ENCODE measurements around the gene VWA8. TPM values are rescaled to one million over a fixed set of nuclear protein-coding genes. Genes with fewer than 3 reads are reported as not detected.

VWA8 gene
- polyA plus RNA-seq, 3 donors, result 2.0 to 4.4 (median 3.4) TPM

- peaks cover 19% of the 10 kb centered on the region for H3K4me1 Mint-ChIP-seq
- no CpG with 5 or more reads among the region's 1 CpG for WGBS (ENCODE audit: insufficient coverage)
- no peaks in the 10 kb centered on the region for H3K27me3 Mint-ChIP-seq (ENCODE audit: low read depth in 3 of 3)
- Histone ChIP-seq H3K79me2 (ENCODE audit: insufficient read depth, low read length) (no peaks in the 10 kb centered on the region), H3K9ac (ENCODE audit: insufficient read depth, low read length, poor library complexity, severe bottlenecking) (no peak overlapping the region), H2AFZ (ENCODE audit: insufficient read depth, low read depth, low read length, poor library complexity, severe bottlenecking) (no peak overlapping the region), H3K27ac (ENCODE audit: low read depth in 1 of 2, low read length in 2 of 2) (no peak overlapping the region), H3K27me3 (ENCODE audit: control insufficient read depth in 2 of 2, insufficient read depth in 2 of 2, low read length in 2 of 2) (no peaks in the 10 kb centered on the region), H3K4me3 (replicated peaks in 1 of 3; ENCODE audit: low read depth in 2 of 3, low read length in 3 of 3) (no peak overlapping the region), H4K20me1 (ENCODE audit: insufficient read depth, low read length) (no peaks in the 10 kb centered on the region), H3K36me3 (replicated peaks in 1 of 2; ENCODE audit: control insufficient read depth in 1 of 2, insufficient read depth in 2 of 2, low read length in 2 of 2) (no peaks in the 10 kb centered on the region), H3K4me2 (replicated peaks; ENCODE audit: extremely low read depth, low read length, poor library complexity, severe bottlenecking) (no peak overlapping the region), H3K9me3 (replicated peaks in 1 of 2; ENCODE audit: control insufficient read depth in 1 of 2, insufficient read depth in 1 of 2, low read length in 2 of 2) (no peaks in the 10 kb centered on the region), H3K4me1 (ENCODE audit: control insufficient read depth in 1 of 2, insufficient read depth in 2 of 2, low read length in 2 of 2) (peaks cover 0 to under 1% of the 10 kb centered on the region in 2 donors)
- TF ChIP-seq, protein P1, sequence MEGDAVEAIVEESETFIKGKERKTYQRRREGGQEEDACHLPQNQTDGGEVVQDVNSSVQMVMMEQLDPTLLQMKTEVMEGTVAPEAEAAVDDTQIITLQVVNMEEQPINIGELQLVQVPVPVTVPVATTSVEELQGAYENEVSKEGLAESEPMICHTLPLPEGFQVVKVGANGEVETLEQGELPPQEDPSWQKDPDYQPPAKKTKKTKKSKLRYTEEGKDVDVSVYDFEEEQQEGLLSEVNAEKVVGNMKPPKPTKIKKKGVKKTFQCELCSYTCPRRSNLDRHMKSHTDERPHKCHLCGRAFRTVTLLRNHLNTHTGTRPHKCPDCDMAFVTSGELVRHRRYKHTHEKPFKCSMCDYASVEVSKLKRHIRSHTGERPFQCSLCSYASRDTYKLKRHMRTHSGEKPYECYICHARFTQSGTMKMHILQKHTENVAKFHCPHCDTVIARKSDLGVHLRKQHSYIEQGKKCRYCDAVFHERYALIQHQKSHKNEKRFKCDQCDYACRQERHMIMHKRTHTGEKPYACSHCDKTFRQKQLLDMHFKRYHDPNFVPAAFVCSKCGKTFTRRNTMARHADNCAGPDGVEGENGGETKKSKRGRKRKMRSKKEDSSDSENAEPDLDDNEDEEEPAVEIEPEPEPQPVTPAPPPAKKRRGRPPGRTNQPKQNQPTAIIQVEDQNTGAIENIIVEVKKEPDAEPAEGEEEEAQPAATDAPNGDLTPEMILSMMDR (IDR thresholded peaks at IDR 0.05), result no peak
- DNase-seq, result no peak
- H3K9me3 Mint-ChIP-seq, result no peaks in the 10 kb centered on the region
- intact Hi-C loops (cut with micrococcal nuclease), result no loop called here
- peak overlapping the region in 1 of 7 donors; percentile 10 for H3K27ac Mint-ChIP-seq
- peaks cover 0 to 1% of the 10 kb centered on the region in 2 donors for H3K36me3 Mint-ChIP-seq
- no peak overlapping the region for H3K4me3 Mint-ChIP-seq
These were observed 254.8 kb downstream of the VWA8 start for GRCh38 chr13:41706152-41706551.

DNA sequence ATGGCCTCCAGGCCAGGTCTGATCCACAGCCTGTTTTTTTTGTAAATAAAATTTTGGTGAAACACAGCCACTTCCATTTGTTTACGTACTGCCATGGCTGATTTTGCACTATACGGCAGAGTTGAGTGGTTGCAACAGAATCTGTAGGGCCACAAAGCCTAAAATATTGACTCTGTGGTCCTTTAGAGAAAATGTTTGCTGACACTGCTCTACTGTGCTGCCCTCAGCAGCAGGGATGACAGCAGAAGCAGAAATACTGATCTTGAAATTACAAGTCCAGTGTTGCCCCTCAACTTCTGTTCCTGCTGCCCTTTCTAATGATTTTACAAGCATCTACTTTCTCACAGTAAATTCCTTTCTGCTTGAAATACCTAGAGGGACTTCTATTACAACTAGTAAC lies 258.4 kb downstream of the VWA8 start:
- Histone ChIP-seq H3K4me2 (replicated peaks; ENCODE audit: extremely low read depth, low read length, poor library complexity, severe bottlenecking) (no peak overlapping the region), H4K20me1 (ENCODE audit: insufficient read depth, low read length) (no peaks in the 10 kb centered on the region), H3K9ac (ENCODE audit: insufficient read depth, low read length, poor library complexity, severe bottlenecking) (no peak overlapping the region), H3K79me2 (ENCODE audit: insufficient read depth, low read length) (no peaks in the 10 kb centered on the region), H3K27me3 (ENCODE audit: control insufficient read depth in 2 of 2, insufficient read depth in 2 of 2, low read length in 2 of 2) (no peaks in the 10 kb centered on the region), H3K4me3 (replicated peaks in 1 of 3; ENCODE audit: low read depth in 2 of 3, low read length in 3 of 3) (no peak overlapping the region), H3K9me3 (replicated peaks in 1 of 2; ENCODE audit: control insufficient read depth in 1 of 2, insufficient read depth in 1 of 2, low read length in 2 of 2) (no peaks in the 10 kb centered on the region), H3K36me3 (replicated peaks in 1 of 2; ENCODE audit: control insufficient read depth in 1 of 2, insufficient read depth in 2 of 2, low read length in 2 of 2) (peaks cover 0 to 10% of the 10 kb centered on the region in 2 donors), H2AFZ (ENCODE audit: insufficient read depth, low read depth, low read length, poor library complexity, severe bottlenecking) (no peak overlapping the region), H3K4me1 (ENCODE audit: control insufficient read depth in 1 of 2, insufficient read depth in 2 of 2, low read length in 2 of 2) (peaks cover 3 to 6% of the 10 kb centered on the region in 2 donors), H3K27ac (ENCODE audit: low read depth in 1 of 2, low read length in 2 of 2) (no peak overlapping the region)
- DNase-seq, result no peak
- Mint-ChIP-seq H3K4me1 (peaks cover 20% of the 10 kb centered on the region), H3K27ac (no peak overlapping the region), H3K27me3 (ENCODE audit: low read depth in 3 of 3) (no peaks in the 10 kb centered on the region), H3K9me3 (no peaks in the 10 kb centered on the region), H3K4me3 (no peak overlapping the region), H3K36me3 (peaks cover 8% of the 10 kb centered on the region in 2 donors)
- TF ChIP-seq, protein P1 (IDR thresholded peaks at IDR 0.05), result no peak
- 83% methylated on average over 2 of the region's 2 CpGs for WGBS (ENCODE audit: insufficient coverage)
- intact Hi-C loops (cut with micrococcal nuclease), result no loop called here
